Activated CD4-positive, alpha-beta T cell treated with anti-CD3 and anti-CD28 coated beads for 36 hours (primary cell): Measurements from ENCODE around the gene MICAL2. TPM values are rescaled to one million over a fixed set of nuclear protein-coding genes. Genes with fewer than 3 reads are reported as not detected.

Experiments used
- ATAC-seq: fragments of 200-7000 bp; cut with Tn5 transposase; one replicate; pipeline ENCODE4 v1.10.0; 2021; ENCODE audit warnings: mild to moderate bottlenecking, moderate library complexity
- CTCF ChIA-PET: fragments of 350-600 bp; sonication (Branson Sonifier 250); formaldehyde crosslinking; loops from one replicate; lab custom pipeline; 2021; ENCODE audit warnings: antibody characterized with exemption; lab: Charles Lee
- POLR2A ChIA-PET: fragments of 350-600 bp; sonication (Branson Sonifier 250); formaldehyde crosslinking; loops from one replicate; lab custom pipeline; 2021; ENCODE audit warnings: antibody characterized with exemption, inconsistent platforms; lab: Charles Lee
- DNase-seq: peaks from one replicate; pipeline ENCODE4 v3.0.0-alpha.2; 2020
- H3K27ac Mint-ChIP-seq: one replicate; pipeline ENCODE4 v1.8.0; 2021; ENCODE audit warnings: mixed read lengths
- H3K27me3 Mint-ChIP-seq: one replicate; pipeline ENCODE4 v1.8.0; 2021; ENCODE audit warnings: mixed read lengths
- H3K36me3 Mint-ChIP-seq: one replicate; pipeline ENCODE4 v1.8.0; 2021; ENCODE audit warnings: low read depth, mixed read lengths
- H3K4me1 Mint-ChIP-seq: one replicate; pipeline ENCODE4 v1.8.0; 2021; ENCODE audit warnings: mixed read lengths
- H3K4me3 Mint-ChIP-seq: one replicate; pipeline ENCODE4 v1.8.0; 2021; ENCODE audit warnings: mild to moderate bottlenecking, moderate library complexity, mixed read lengths
- H3K9me3 Mint-ChIP-seq: one replicate; pipeline ENCODE4 v1.8.0; 2021; ENCODE audit warnings: low read depth, mixed read lengths
- intact Hi-C, 2 experiments: fragments of 100-400 bp; cut with DNase I in 1 of 2; cut with micrococcal nuclease in 1 of 2; formaldehyde crosslinking; loops; one replicate each; pipeline versions ENCODE4 v1.14.2 to v1.15.1; 2022 to 2024; cut with DNase I, micrococcal nuclease
- total RNA-seq, 2 experiments: library from RNA; stranded (reverse); gene quantifications; one replicate each; pipeline ENCODE4 v1.2.3, GENCODE V29; 2021

MICAL2 gene
- total RNA-seq, 2 experiments from 2014 or later: 186 to 207 TPM

DNA sequence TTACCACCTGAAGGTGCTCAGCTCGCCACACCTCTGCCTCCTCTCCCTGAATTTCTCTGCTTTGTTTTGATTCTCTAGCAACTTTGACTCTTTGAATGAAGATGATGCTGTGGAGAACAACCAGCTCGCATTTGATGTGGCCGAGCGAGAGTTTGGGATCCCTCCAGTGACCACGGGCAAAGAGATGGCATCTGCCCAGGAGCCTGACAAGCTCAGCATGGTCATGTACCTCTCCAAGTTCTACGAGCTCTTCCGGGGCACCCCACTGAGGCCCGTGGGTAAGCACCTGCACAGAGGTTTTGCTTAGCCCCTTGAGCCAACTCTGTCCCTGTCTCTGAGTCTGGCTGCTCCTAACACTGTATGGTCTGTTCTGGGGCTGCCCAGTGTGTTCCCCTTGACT is 115.7 kb downstream of the MICAL2 start:
- Mint-ChIP-seq H3K4me3 (no peak overlapping the region), H3K4me1 (peaks cover 41% of the 10 kb centered on the region), H3K36me3 (peaks cover 77% of the 10 kb centered on the region), H3K9me3 (no peaks in the 10 kb centered on the region), H3K27ac (peak overlapping the region; percentile 55), H3K27me3 (no peaks in the 10 kb centered on the region)
- ChIA-PET CTCF (interaction anchor here (1.1 to 3.9 kb wide), 4 partner anchors 9 to 67 kb away, joined by 3 to 39 read pairs (median 8); no protein-coding TSS in a partner anchor), POLR2A (no interaction called here)
- DNase-seq (no peak), ATAC-seq (no peak)
- intact Hi-C loops: no loop called here

DNA sequence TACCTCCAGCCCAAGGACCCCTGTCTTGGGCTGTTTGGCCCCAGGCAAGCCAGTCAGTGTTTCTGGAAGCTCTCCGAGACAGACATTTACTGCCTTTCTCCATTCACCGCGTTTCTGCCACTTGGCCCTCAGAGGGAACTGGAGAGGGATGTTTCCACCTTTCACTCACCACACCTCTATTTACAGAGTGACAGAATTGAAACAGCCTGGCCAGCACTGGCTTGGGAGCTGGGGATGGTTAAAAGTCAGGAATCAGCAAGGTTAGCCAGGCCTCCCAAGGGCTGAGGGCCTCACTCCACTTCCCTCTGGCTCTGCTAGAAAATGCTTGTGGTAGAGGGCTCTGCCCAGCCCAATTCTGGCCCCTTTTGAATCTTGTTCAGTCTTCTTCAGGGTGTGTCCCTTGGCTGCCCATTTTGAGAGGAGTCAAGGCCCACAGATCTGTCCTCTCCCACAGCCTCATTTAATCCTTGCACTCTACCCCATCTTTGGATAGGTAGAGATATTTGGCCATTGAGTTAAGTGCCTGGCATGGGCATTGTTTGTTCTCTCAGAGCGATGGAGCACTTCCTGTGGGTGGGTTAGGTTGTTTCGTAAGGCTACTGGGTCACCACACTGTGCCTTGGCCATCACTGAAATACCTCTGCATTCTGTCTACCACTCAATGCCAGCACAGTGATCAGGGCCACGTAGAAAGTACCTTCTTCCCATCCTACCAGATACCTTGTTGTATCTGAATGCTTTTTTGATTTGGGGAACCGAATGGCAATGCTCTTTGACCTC is 119.2 kb downstream of the MICAL2 start:
- Mint-ChIP-seq H3K9me3 (no peaks in the 10 kb centered on the region), H3K4me3 (no peak overlapping the region), H3K27me3 (no peaks in the 10 kb centered on the region), H3K27ac (peak overlapping the region; percentile 47), H3K36me3 (peaks cover 81% of the 10 kb centered on the region), H3K4me1 (peaks cover 19% of the 10 kb centered on the region)
- intact Hi-C loops: no loop called here
- POLR2A ChIA-PET: no interaction called here
- DNase-seq (no peak), ATAC-seq (no peak)
- CTCF ChIA-PET: interaction anchor here (0.8 kb wide), 1 partner anchor 52 kb away, joined by 4 read pairs; no protein-coding TSS in a partner anchor

DNA sequence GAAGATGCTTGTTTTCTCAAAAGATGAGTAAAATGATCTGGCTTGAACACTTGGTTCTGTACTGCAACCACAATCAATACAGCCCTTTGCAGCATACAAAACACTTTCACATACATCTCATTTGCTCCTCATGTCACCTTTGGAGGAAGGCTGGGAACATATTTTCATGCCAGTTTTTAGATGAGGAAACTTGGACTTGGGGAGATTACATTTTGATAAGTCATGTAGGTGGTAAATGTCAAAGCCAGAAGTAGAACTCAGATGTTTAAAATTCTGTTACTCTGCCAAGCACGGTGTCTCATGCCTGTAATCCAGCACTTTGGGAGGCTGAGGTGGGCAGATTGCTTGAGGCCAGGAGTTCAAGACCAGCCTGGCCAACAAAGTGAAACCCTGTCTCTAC is 121.8 kb downstream of the MICAL2 start:
- DNase-seq (no peak), ATAC-seq (no peak)
- H3K36me3 Mint-ChIP-seq: peaks cover 74% of the 10 kb centered on the region
- POLR2A ChIA-PET: no interaction called here
- H3K9me3 Mint-ChIP-seq: no peaks in the 10 kb centered on the region
- intact Hi-C loops: no loop called here
- H3K27ac Mint-ChIP-seq: no peak overlapping the region
- H3K27me3 Mint-ChIP-seq: no peaks in the 10 kb centered on the region
- no peak overlapping the region for H3K4me3 Mint-ChIP-seq
- peaks cover 34% of the 10 kb centered on the region for H3K4me1 Mint-ChIP-seq
- CTCF ChIA-PET: no interaction called here

DNA sequence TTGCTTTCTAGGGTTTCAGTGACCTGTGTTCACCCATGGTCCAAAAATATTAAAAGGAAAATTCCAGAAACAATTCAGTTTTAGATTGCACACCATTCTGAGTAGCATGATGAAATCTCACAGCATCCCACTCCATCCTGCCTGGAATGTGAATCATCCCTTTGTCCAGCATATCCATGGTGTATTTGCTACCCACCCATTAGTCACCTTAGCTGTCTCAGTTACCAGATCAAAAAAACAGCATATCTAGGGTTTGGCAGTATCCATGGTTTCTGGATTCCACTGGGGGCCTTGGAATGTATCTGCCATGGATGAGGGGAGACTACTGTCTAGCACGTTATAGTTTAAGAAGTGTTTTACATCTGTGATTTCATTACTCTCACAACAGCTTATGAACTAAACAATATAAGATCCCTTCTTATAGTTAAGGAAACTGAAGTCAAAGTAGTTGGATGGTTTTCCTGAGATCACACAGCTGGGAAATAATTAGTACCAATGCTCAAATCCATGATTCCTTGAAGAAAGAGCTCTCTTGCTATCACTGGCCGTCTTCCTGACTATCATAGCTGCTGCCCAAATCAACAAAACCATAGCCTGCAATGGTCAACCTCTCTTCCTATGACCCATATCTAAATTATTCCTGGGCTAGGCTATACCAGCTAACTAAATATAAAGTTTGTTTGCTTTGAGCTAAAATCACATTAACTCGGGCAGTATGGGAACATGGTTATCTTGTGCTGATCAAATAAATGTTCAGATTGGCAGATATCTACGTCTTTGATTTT is 122.6 kb downstream of the MICAL2 start:
- ATAC-seq (no peak), DNase-seq (no peak)
- H3K27ac Mint-ChIP-seq: peak overlapping the region; percentile 65
- intact Hi-C loops: no loop called here
- ChIA-PET CTCF (interaction anchor here (0.7 to 5.7 kb wide), 9 partner anchors 9 to 189 kb away, joined by 3 to 39 read pairs (median 4); no protein-coding TSS in a partner anchor), POLR2A (interaction anchor here (1.0 kb wide), 1 partner anchor 9 kb away, joined by 4 read pairs; no protein-coding TSS in a partner anchor)
- H3K4me1 Mint-ChIP-seq: peaks cover 34% of the 10 kb centered on the region
- peaks cover 67% of the 10 kb centered on the region for H3K36me3 Mint-ChIP-seq
- H3K27me3 Mint-ChIP-seq: no peaks in the 10 kb centered on the region
- H3K9me3 Mint-ChIP-seq: no peaks in the 10 kb centered on the region
- H3K4me3 Mint-ChIP-seq: no peak overlapping the region

DNA sequence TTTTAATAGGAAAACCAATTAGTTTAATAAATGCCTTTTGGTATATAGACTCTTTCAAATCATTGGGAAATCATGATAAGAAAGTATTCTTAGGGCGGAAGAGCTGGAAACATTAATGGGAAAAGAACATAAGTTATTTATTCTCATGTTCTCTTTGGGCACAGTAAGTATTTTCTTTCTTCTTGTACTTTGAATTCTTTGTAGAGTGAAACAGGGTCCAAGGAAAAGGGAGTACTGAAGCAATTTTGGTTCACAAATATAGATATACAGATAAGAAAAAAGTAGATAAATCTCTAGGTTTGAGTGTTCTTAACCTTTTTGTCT is 123.2 kb downstream of the MICAL2 start:
- peaks cover 62% of the 10 kb centered on the region for H3K36me3 Mint-ChIP-seq
- peaks cover 34% of the 10 kb centered on the region for H3K4me1 Mint-ChIP-seq
- intact Hi-C loops: no loop called here
- ATAC-seq: no peak
- peak overlapping the region; percentile 30 for H3K27ac Mint-ChIP-seq
- H3K27me3 Mint-ChIP-seq: no peaks in the 10 kb centered on the region
- ChIA-PET CTCF (interaction anchor here (0.7 to 5.7 kb wide), 8 partner anchors 9 to 190 kb away, joined by 3 to 39 read pairs (median 4); no protein-coding TSS in a partner anchor), POLR2A (interaction anchor here (1.0 kb wide), 1 partner anchor 10 kb away, joined by 4 read pairs; no protein-coding TSS in a partner anchor)
- no peak for DNase-seq
- H3K4me3 Mint-ChIP-seq: no peak overlapping the region
- no peaks in the 10 kb centered on the region for H3K9me3 Mint-ChIP-seq

DNA sequence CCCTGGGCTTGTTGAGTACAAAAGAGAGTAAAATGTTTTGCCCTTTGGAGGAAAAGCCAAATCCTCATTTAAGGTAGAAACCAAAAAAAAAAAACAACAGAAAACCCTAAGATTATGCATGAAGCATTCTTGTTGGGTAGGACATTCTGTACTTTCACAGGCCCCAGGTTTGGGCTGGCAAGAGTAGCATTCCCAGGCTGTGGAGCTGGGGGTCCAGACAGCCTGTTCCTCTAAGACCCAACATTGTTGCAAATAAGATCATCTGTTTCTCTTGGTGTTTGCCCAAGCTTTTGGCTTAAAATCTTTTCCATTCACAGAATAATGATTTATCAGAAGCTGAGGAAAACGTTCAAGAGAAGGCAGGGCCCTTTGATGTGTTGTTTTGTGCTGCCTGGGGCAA is 123.8 kb downstream of the MICAL2 start:
- ChIA-PET POLR2A (no interaction called here), CTCF (interaction anchor here (0.9 to 5.7 kb wide), 5 partner anchors 9 to 190 kb away, joined by 3 to 39 read pairs (median 4); no protein-coding TSS in a partner anchor)
- Mint-ChIP-seq H3K36me3 (peaks cover 59% of the 10 kb centered on the region), H3K27me3 (no peaks in the 10 kb centered on the region), H3K4me3 (no peak overlapping the region), H3K27ac (peak overlapping the region; percentile 93), H3K4me1 (peaks cover 34% of the 10 kb centered on the region), H3K9me3 (no peaks in the 10 kb centered on the region)
- no peak for ATAC-seq
- intact Hi-C loops: no loop called here
- DNase-seq: no peak

DNA sequence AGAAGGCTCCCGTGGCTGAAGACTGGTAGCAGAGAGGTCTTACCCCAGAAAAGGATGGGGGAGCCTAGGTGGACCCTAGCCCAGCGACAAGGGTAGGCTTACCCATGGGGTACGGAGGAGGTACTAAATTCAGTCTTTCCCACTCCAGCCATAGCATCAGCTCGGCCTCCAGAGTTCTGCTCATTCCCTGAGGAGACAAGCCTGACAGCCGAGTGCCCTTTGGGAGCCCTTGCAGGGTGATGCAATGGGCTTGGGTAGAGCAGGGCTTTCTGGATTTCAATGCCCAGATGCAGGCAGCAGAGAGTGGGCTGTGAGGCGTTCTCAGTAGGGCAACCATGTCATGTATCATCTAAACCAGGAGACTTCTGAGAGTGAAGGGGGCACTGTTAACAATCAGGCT is 124.7 kb downstream of the MICAL2 start:
- no peak overlapping the region for H3K4me3 Mint-ChIP-seq
- ChIA-PET CTCF (interaction anchor here (1.0 to 5.7 kb wide), 12 partner anchors 11 to 188 kb away, joined by 3 to 39 read pairs (median 14); no protein-coding TSS in a partner anchor), POLR2A (interaction anchor here (1.3 kb wide), 1 partner anchor 38 kb away, joined by 3 read pairs; no protein-coding TSS in a partner anchor)
- peak overlapping the region; percentile 93 for H3K27ac Mint-ChIP-seq
- DNase-seq (no peak), ATAC-seq (no peak)
- no peaks in the 10 kb centered on the region for H3K27me3 Mint-ChIP-seq
- intact Hi-C loops: loop anchor here in 1 of 2 experiments (5.0 kb wide), 3 partner anchors 38 to 78 kb away; no protein-coding TSS in a partner anchor
- peaks cover 34% of the 10 kb centered on the region for H3K4me1 Mint-ChIP-seq
- no peaks in the 10 kb centered on the region for H3K9me3 Mint-ChIP-seq
- peaks cover 56% of the 10 kb centered on the region for H3K36me3 Mint-ChIP-seq

DNA sequence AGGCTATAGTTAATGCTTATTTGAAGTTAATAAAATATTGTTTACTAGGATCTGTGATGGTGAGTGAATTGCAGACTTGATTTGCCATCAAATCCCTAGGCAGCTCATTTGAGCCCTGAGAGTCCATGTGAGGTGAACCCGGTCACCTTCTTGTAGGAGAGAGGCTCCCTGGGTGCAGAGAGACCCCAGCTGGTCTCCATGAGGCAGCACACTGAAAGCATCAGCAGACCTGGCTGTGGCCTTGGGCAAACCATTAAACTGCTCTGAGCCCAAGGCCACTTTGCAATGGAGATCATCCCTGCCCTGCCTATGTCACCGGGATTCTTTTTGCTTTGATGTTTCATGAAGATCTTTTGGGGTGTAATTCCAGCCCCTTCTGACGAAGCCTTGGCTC is 125.2 kb downstream of the MICAL2 start:
- H3K27me3 Mint-ChIP-seq: no peaks in the 10 kb centered on the region
- H3K9me3 Mint-ChIP-seq: no peaks in the 10 kb centered on the region
- DNase-seq: peak; percentile 57
- H3K4me1 Mint-ChIP-seq: peaks cover 34% of the 10 kb centered on the region
- CTCF ChIA-PET: interaction anchor here (0.6 to 5.7 kb wide), 34 partner anchors 11 to 191 kb away, joined by 3 to 39 read pairs (median 4); no protein-coding TSS in a partner anchor
- peaks cover 55% of the 10 kb centered on the region for H3K36me3 Mint-ChIP-seq
- H3K4me3 Mint-ChIP-seq: peak overlapping the region; percentile 53
- intact Hi-C loops: loop anchor here in 1 of 2 experiments (5.0 kb wide), 3 partner anchors 38 to 78 kb away; no protein-coding TSS in a partner anchor
- H3K27ac Mint-ChIP-seq: peak overlapping the region; percentile 93
- peak; percentile 55 for ATAC-seq
- POLR2A ChIA-PET: interaction anchor here (0.9 to 1.8 kb wide), 6 partner anchors 11 to 126 kb away, joined by 3 to 30 read pairs (median 4); no protein-coding TSS in a partner anchor

DNA sequence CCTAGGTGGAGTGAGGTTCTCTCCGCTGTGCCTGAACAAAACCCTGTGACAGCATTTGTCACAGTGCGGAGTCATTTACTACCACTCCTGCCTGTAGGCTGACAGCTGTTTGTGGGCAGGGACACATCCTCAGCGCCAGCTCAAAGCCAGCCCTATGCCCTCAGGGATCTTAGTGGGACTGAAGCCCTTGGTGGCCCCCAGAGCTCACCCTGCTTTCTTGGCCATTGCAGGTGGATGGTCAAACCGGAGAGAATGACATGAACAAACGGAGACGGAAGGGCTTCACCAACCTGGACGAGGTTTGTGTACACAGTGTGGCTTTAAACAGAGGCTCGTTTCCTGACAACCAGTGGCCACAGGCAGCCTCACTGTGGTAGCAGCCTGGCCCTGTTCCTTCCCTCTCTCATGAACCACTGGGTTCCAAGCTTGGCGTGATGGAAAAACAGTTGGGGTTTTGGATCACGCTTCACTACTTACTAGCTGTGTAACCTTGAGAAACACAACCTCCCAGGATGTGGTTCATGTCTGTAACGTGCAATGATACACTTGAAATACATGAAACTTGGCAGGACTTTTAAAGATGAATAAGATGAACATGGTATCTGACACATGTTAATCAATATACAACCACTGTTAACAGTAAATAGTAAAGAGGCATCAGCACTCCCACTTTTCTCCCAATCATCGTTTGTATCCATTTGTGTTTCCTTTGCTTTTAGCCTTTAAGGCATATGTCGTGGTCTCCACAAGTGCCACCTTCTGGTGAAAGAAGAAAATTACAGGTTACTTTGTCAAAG is 125.8 kb downstream of the MICAL2 start:
- ATAC-seq (peak; percentile 86), DNase-seq (peak; percentile 78)
- Mint-ChIP-seq H3K27me3 (no peaks in the 10 kb centered on the region), H3K27ac (peak overlapping the region; percentile 93), H3K36me3 (peaks cover 57% of the 10 kb centered on the region), H3K4me3 (peak overlapping the region; percentile 53), H3K9me3 (no peaks in the 10 kb centered on the region), H3K4me1 (peaks cover 38% of the 10 kb centered on the region)
- intact Hi-C loops: loop anchor here (1.0 to 5.0 kb wide), 12 partner anchors 12 to 189 kb away; partner anchors contain the start of gene MICAL2 (in 1 of the 2)
- POLR2A ChIA-PET: interaction anchor here (0.6 to 1.8 kb wide), 7 partner anchors 12 to 127 kb away, joined by 3 to 30 read pairs (median 4); no protein-coding TSS in a partner anchor
- CTCF ChIA-PET: interaction anchor here (0.5 to 5.7 kb wide), 45 partner anchors 12 to 437 kb away, joined by 3 to 39 read pairs (median 3); no protein-coding TSS in a partner anchor

DNA sequence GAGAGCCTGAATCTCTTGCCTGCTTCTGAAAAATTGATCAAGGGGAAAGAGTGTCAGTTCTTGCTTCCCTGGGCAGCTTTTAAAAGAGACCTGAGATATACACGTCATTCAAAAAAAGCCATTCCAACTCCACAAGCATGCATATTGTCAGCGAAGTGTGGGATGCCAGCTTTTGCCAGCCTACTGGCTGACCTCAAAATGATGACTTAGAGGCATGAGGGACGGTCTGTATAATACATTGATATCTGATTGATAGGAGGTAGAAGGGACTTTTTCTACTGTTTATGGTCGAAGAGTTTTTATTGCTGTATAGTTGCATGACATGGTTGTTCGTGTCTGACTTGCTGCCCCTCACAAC is 126.3 kb downstream of the MICAL2 start:
- peaks cover 55% of the 10 kb centered on the region for H3K36me3 Mint-ChIP-seq
- POLR2A ChIA-PET: interaction anchor here (0.6 to 1.8 kb wide), 4 partner anchors 12 to 85 kb away, joined by 3 to 30 read pairs (median 6); no protein-coding TSS in a partner anchor
- peaks cover 43% of the 10 kb centered on the region for H3K4me1 Mint-ChIP-seq
- CTCF ChIA-PET: interaction anchor here (0.5 to 5.7 kb wide), 34 partner anchors 12 to 437 kb away, joined by 3 to 39 read pairs (median 4); no protein-coding TSS in a partner anchor
- DNase-seq: no peak
- no peaks in the 10 kb centered on the region for H3K27me3 Mint-ChIP-seq
- intact Hi-C loops: loop anchor here (1.0 to 5.0 kb wide), 12 partner anchors 12 to 189 kb away; partner anchors contain the start of gene MICAL2 (in 1 of the 2)
- H3K27ac Mint-ChIP-seq: peak overlapping the region; percentile 93
- H3K4me3 Mint-ChIP-seq: no peak overlapping the region
- no peak for ATAC-seq
- H3K9me3 Mint-ChIP-seq: no peaks in the 10 kb centered on the region
